NCI-H2081 treated with DMSO at 0.1 percent for 48 hours (cell line): ENCODE data around the gene LRP5.
"Not testable (repeated sequence)": the region's sequence is repeated elsewhere in the genome, so short reads cannot be mapped to it uniquely, and the experiment has no call there.

Source experiments
- DNase-seq: peaks from one replicate; lab custom pipeline; 2025; lab: John Stamatoyannopoulos, UW

Gene LRP5

DNA sequence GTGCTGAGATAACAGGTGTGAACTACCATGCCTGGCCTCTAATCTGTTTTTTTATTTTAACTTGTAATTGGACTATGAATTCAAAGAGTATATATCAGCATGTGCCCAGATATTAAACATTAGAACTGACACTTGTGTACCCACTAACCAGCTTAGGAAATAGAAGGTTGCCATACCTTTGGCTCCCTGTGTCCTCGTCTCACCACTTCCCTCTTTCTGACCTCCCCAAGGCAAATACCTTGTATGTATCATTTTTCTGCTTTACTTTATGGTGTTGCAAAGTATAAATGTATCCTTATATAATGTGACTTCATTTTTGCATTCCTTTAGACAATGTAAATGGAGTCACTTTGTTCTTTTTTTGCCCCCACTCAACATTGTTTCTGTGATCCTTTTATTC, 157.3 kb downstream of the LRP5 start:
- DNase-seq: no peak

DNA sequence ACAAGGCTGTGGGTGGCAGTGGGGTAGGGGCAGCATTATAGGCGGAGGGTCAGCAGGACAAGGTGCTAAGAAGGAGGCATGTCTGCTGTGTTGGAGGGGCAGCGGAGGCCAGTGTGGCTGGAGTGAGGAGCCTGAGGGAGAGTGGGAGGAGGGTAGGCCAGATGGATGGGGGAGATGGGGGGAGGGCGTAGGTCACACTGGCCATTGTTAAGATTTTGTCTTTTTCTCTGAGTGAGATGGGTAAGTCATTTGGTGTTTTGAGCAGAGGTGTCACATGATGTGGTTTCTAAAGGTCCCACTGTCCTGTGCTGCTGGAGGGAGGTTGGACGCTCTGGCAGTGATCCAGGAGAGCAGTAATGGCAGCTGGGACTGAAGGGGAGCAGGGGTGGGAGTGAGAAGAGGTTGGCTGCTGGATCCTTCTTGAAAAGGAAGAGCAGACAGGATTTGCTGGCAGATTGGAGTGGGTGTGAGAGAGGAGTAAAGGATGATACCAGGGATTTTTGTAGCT, 158.0 kb downstream of the LRP5 start:
- no peak for DNase-seq

- no peak for DNase-seq
Measured at GRCh38 chr11:68471360-68472340, 159.3 kb downstream of the LRP5 start.

GRCh38 chr11:68472778-68473177, 160.4 kb downstream of the LRP5 start:
- DNase-seq: no peak

- no peak for DNase-seq
Measured at GRCh38 chr11:68473693-68474092, 161.3 kb downstream of the LRP5 start.

GRCh38 chr11:68475626-68476025, 163.2 kb downstream of the LRP5 start:
- DNase-seq: not testable (repeated sequence)

DNA sequence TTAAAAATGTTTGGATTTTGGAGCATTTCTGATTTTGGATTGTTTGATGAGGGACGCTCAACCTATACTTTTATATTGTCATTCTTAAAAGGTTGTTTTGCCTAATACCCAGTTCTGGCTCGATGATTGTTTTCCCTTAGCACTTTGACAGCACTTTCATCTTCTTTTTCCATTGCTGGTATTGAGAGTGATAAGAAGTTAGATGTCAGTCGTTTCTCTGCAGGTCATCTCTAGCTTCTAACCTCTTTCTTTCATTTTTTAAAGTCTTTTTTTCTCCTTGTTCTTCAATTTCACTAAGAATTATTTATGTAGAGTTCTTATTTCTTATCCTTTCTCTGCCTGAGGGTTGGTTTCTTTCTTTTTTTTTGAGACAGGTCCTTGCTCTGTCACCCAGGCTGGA, 167.0 kb downstream of the LRP5 start:
- DNase-seq: no peak

DNA sequence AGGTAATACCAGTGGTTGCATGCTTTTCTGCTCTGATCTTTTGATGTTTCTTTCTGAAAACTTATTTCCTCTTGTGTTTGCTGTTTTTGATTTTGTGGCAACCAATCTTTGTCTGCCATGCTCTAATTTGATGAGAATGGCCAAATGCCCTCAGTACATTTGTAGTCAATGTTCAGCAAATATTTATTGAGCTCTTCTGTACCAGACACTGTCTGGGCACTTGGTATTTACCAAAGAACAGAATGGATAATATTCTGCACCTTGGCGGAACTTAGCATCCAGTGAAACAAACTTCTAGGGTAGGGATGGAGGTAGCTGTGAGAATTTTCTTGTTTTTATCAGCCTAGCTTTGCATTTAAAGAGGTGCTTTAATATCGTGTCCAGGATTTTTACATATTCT, 167.8 kb downstream of the LRP5 start:
- no peak for DNase-seq

DNA sequence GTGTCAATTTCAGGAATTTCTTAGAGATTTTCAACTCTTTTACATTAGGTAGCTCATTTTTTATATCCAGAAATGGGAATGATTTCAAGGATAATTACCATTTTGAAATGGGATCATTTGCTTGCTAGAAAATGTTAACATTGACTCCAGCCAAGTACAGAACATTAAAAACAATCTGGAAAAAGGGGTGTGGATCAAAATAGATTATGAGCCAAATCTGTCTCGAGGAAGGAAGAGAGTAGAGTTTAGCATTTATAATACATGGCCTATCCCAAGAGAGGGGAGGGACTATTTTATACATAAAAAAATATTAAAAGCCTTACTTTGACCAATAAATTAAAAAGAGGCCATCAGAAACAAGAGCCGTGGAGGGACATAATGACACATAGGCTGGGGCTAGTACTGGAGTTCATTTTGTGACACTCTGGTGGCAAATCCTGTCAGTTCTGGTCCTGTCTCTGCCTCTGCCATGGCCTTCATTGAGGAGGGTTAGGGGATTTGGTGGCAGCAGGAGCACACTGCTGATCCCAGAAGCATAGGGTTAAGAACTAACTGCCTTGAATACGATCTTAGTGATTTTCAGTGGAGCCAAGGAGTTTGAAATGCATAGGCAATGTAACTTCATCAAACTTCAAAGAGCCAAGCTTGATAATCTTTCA, 168.6 kb downstream of the LRP5 start:
- DNase-seq: no peak

DNA sequence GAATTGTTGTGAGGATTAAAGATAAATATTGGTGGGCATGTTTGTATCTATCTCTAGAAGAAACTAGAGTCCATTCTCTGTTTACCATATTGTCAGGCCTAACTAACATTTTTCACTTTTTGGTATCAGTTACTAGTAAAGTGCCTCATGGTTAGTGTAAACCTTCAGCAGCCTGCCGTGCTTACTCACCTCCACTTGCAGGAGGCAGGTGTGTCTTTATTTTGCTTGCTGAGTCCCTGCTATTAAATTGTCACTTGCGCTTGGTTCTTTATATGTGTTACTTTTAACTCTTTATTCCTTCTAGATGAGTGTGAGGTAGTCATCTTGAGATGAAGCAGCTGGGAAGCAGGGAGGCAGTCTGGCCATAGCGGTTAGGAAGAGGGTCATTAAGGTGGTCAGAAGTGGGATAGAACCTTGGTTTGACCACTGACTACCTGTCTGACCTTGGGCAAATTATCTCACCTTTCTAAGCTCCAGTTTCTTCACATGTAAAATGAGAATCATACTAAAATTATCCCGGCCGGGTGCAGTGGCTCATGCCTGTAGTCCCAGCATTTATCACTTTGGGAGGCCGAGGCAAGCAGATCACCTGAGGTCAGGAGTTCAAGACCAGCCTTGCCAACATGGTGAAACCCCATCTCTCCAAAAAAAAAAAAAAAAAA, 169.3 kb downstream of the LRP5 start:
- DNase-seq: no peak

- DNase-seq: no peak
Measured at GRCh38 chr11:68488623-68489022, 176.2 kb downstream of the LRP5 start.

GRCh38 chr11:68495220-68495729, 182.9 kb downstream of the LRP5 start:
- no peak for DNase-seq

- DNase-seq: no peak
Measured at GRCh38 chr11:68495872-68496271, 183.5 kb downstream of the LRP5 start.

GRCh38 chr11:68497761-68498160, 185.4 kb downstream of the LRP5 start:
- DNase-seq: no peak

GRCh38 chr11:68498321-68498720, 185.9 kb downstream of the LRP5 start:
- DNase-seq: no peak
